Breast epithelium (tissue), 3 donors: ENCODE results near the gene AZU1.

Experiments
- CTCF ChIP-seq, 3 donors: fragments of 450-650 bp; IDR thresholded peaks; one replicate each; pipeline ENCODE4 v1.5.1; 2016 to 2017; ENCODE audit warnings: antibody characterized with exemption in 3 of 3, mild to moderate bottlenecking in 3 of 3, moderate library complexity in 3 of 3
- POLR2A ChIP-seq: fragments of 450-650 bp; IDR thresholded peaks from one replicate; pipeline ENCODE4 v1.6.1; 2016; ENCODE audit warnings: antibody characterized with exemption, mild to moderate bottlenecking, moderate library complexity
- POLR2AphosphoS5 ChIP-seq, 3 donors: sonication (generic); formaldehyde crosslinking; IDR thresholded peaks; one replicate each; pipeline ENCODE4 v1.6.1; 2017; ENCODE audit warnings: antibody characterized with exemption in 3 of 3

GRCh38 chr19:825897-826644, 1.6 kb upstream of the AZU1 start:
- TF ChIP-seq CTCF (IDR thresholded peaks at IDR 0.05) = no peak
- TF ChIP-seq POLR2A = no peak
- TF ChIP-seq POLR2AphosphoS5 (IDR thresholded peaks at IDR 0.05) = no peak
